NCI-H2029 treated with DMSO at 0.1 percent for 48 hours (cell line): ENCODE measurements around the gene FGF12.

Experiments used
- DNase-seq: peaks from one replicate; lab custom pipeline; 2025; lab: John Stamatoyannopoulos, UW

The FGF12 gene

DNA sequence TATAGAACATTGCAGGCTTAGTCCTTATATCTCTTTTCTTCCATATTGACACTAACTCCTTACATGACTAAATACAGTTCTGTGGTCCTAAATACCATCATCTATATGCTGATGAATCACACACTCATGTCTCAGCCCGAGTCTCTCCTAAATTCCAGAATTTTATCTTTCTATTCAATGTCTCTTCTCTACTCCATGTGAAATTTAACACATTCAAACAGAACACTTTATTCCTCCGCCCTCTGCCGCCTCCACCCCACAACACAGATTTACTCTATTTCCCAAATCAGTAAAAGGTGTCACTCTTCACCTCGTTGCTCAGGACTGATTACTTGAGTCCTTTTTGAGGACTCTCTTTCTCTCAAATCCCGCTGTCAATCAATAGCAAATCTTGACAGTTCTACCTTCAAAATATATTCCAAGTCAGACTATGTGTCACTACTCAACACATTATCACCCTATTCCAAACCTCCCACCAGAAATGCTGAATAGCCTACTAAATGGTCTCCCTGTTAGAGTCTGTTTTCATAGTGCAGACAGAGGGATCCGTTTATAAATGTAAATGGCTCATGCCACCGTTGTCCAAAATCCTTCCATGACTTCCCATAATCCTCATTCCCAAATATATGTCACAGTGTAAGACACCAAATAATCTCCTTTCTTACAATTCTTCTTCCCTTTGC, 230.3 kb downstream of the FGF12 start:
- DNase-seq = no peak

DNA sequence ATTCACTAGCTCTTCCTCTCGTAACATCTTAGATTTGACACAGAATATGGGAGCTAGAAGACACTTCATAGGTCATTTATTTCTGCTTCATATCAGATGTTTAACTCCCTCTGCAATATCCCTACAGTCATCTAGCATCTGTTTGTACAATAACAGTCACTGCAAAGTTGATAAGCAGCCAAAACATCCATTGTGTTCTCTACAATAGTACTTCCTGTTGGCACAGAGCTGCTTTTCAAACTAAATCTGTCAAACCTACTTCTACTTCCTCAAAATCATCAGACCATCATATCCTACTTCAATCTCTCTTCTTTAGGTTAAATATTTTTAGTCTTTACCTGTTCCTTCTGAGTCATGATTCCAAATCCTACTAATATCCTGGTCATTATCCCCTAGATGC, 233.2 kb downstream of the FGF12 start:
- peak; percentile 86 for DNase-seq

DNA sequence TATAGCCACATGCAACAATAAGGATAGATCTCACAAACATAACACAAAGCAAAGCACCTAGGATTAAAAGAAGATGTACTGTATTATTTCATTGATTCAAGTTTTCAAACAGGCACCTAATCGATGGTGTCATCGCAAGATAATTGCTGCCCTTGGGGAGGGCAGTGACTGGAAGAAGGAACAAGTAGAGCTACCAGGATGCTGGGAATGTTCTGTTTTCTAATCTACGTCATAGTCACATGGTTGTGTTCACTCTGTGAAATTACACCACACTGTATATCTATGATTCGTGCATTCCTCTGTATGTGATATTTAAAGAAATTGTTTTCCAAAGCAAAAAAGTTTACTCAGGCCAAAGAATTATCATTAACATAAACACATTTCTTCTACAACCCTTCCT, 236.6 kb downstream of the FGF12 start:
- DNase-seq = no peak

DNA sequence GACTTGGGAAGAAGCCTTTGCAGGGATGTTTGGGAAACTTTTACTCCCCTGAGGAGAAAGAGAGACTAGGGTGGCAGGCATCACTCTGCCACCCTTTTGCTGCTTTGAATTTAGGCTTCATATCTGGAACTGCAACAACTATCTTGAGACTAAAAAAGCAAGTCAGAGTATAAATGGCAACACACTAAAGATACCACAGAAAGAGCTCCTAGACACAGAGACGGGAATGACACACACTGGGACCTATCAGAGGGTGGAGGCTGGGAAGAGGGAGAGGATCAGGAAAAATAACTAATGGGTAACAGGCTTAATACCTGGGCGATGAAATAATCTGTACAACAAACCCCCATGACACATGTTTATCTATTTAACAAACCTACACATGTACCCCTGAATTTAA, 237.8 kb downstream of the FGF12 start:
- DNase-seq = no peak

DNA sequence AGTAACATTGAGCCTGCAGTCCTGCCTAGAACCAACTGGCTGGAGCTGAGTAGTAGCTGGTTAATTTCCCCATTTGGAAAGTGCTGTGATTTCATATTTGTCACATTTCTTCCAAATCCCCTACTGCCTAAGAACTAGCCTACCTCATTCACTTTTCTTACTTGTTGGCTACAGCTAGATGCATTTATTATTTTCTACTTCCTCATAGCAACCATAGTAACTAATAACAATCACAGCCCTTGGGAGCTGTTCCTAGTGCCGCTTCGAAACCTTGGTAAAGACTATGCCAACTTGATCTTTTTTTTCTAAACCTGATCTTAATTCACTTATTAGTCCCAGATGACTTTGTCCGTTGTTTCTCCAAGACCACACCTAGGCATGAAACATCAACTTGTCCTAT, 240.3 kb downstream of the FGF12 start:
- no peak for DNase-seq

DNA sequence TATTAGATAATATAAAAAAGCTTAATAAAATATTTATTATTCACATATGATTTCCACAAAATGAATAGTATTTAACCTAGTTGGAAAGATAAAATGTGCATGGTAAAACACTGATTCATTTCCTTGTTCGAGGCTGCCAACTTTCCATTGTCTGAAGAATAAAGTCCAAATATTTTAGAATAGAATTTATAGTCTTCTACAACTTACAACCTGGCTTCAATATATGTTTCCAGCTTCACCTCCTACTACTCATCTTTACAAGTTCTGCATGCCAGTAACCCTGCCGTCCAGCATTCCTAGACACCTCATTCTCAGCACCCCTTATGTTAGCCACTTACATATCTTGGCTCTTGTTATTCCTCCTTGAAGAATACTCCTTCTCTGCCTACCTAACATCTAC, 244.5 kb downstream of the FGF12 start:
- DNase-seq = no peak

DNA sequence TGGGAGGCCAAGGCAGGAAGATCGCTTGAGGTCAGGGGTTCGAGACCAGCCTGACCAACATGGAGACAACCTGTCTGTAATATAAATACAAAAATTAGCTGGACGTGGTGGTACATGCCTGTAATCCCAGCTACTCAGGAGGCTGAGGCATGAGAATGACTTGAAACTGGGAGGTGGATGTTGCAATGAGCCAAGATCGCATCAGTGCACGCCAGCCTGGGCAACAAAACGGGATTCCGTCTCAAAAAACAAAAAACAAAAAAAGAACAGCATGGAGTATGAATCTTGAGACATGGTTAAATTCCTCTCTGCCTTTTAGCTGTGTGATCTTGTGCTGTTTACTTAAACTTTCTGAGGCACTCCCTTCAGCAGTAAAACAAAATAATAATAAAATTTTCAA, 244.9 kb downstream of the FGF12 start:
- DNase-seq = no peak

DNA sequence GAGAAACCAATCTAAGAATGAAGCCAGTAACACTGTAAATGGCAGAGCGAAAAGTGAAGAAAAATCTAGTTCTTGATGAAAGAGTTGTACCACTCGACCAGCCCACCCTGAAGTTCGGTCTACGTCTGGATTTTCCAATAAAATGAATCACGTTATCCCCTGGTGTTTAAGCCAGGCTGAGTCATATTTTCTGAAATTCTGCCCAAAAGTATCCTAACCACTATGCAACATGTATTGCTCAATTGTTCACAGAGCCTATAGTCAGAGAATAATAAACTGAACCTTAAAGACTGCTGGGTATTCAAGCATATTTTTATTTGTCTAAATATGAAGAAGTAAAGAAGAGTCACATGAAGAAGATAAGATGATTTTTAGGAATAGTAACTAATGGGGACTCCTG, 245.7 kb downstream of the FGF12 start:
- DNase-seq = no peak

DNA sequence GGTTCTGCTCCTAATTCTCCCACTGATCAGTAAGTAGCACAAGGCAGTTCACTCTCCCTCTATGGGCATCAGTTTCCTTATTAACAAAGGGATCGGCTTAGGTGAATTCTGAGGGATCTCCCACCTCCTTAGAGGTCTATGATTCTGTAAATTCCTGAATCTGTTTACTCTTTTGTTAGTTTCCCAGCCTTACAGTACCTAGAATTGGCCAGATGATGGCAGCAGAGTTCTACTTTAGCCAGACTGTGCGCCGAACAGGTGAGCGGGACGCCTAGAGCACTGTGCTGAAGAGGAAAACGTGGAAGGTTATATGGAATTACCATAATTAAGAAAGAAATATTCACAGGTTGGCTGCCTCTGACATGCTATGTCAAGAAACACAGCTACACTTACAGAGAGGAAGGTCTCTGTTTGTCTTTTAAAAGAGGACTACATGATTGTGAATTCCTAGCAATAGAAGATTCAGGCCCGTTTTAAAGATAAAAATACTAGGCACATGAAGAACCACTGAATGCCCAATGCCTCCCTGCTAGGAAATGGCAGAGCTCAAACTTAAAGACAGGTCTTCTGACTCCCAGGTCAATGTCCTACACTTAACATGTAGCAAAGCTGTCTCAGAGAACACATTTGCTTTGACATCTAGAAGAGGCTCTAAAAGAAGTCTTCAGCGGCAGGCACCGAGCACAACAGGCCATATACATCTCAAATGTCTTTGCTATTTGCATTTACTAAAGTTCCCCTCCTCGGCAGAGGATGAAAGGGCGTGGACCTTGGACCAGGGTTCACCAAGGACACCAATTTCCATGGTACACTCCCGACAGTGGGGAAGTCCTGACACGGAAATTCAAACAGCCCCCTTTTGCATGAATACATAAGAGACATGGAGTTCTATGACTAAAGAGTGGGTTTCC, 259.9 kb downstream of the FGF12 start:
- DNase-seq = peak; percentile 70

DNA sequence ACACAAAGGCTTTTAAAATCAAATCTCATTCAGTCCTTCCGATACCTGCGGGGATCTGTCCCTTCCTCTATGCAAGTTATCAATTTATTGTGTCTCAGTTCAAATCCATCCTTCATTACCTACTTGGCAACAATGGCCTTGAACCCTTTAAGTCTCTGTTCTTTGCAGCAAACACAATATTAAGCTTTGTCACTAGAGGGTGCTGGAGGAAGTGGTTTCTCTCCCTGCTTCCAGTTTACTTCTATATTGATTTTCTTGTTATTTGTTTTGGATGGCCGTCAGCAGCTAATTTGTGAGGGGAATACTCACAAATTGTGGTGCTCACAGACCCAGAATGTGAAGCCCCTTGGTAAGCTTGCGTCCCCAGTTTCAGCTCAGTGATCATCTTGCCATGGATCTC, 278.3 kb downstream of the FGF12 start:
- peak; percentile 37 for DNase-seq

DNA sequence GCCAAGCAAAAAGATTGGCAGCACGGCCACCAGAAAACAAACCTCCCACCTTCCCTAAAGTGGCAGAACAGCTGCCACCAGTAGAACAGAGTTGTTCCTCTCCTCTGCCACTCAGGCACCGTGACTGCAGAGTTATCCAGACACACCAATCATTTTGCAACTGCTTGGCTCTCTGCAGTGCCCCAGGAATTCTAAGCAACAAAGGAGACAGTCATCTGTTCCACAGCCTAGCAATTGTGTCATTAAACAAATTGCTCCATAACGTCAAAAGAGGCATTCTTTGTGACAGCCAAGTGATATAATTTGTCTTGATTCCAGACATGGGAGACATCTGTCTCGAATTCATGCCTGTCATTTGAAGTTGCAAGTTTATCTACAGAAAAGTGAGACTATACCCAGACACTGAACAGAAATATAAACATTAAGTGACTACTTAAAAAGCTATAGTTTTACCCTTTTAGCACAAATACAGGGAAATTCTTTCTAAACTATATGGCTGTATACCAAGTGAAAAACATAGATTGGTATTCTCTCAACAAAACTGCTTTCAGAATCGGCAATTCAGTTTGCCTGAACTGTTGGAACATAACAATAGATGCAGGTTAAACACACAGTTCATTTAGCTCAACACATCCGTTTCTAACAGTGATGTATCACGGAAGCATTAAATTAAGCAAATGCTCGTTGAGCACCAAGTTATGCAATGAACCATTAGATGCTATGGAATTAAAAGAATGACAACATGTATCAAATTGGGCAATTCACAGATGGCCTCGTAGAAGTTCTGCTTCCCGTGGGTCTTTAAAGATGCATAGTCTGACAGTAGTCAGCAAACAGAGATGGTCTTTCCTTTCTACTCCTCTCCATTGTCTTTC, 281.3 kb downstream of the FGF12 start:
- no peak for DNase-seq

DNA sequence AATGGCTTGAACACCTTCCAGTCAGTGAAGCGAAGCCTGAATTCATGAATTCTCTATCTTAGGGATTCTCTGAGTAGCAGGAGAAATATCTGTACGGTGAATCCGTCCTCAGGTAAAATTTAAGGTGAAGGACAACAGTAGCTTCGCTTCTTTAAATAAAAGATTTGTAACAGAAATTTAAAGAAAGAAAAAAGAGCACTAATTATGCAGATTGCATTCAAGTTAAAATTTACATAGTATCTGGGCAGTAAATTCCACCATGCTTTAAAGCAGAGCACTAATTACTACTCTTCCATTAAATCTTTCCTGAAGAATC, 282.6 kb downstream of the FGF12 start:
- DNase-seq = no peak

DNA sequence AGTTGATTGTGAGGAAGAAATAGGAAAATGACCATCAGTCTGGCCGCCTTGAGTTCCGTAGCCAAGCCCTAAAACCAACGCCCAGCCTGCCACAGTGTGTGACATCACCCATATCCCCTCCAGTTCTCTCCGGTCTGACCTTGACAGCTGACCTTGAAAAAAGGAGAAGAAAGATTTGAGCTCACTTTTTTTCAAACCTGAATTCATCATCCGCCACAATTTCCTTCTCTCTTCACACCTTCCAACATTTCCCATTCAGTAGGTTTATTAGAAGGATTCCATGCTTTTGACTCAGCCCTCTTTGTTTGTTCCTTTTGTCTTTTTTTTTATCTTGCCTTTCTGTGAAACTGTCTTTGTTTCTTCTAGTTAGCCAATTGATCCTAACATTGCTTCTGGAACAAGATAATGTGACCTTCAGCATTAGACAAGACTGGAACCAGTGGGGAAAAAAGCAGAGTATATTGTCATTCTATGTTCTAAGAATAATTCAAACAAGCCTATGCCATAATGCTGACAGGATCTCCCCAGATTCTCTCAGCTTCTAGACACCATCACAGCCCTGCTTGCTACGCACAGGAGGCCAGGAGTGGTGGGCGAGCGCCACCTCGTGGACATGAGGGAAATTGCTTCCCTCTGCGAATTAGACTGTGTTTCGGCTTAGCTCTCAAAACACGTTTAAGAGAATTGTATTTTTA, 283.1 kb downstream of the FGF12 start:
- peak; percentile 12 for DNase-seq

DNA sequence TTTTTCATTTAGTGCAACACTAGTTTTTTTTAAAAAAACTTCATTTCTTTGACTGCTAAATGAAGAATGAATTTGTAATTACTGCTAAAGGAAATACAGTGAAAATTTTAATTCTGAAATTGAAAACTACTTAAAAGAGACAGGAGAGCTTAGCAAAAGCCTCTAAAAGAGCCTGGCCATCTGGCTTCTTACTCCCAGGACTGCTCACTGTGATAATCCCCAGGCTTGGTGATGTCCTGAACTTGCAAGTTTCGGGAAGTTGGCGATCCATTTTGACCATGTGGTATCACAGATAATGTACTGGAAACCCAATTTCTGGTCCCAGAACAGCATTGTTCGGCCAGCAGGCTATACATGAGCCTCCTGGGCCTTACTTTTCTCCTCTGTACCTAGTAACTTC, 292.1 kb downstream of the FGF12 start:
- DNase-seq = no peak

DNA sequence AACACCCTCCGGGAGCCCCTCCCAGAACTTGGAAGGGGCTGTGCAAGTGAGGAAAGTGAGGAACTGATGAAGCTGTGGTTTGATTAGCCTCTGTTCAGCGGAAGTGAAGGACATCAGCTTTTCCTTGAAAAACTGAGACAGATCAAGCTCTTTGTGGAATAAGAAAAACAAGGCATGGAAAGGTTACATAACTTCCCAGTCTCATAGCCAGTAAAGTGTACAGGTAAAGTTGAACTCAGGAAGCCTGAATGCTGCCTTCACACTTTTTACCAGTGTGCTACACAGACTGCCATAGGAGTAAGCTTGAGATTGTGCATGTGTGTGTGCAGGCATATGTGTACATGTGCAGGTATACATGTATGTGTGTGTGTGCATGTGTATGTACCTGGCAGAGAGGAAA, 293.2 kb downstream of the FGF12 start:
- DNase-seq = no peak

DNA sequence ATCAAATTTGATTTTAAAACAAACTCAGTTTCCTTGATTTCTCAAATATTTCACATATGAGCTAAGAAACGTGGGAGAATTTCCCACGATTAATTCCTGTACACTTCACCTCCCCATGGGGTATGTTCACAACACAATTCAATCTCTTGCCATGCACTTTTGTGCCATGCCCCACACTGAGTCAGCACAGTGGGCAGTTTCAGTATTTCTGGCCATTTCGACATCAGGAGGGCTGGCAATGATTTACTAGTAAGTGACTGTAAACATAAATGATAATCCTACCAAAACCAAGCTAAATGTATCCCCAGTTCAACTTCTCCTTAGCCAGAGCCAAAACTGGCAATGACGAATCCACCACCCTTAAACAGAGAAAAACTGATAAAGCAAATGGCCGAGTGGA, 293.6 kb downstream of the FGF12 start:
- DNase-seq = no peak

DNA sequence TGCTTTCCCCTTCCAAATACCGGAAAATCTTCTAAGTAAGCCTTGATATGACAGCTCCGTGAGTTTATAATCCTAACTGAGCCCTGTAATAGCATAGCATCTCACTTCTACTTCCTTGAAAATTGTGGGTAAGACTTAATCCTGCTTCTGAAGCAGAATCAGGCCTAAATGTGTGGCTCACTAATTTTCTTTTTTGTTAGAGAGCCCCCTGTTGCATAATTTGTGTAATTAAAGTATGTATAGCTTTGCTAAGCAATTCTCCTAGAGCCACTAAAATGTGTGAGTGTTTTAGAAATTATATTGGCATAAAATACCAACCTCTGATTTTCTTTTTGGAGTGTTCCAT, 304.4 kb downstream of the FGF12 start:
- peak; percentile 11 for DNase-seq

DNA sequence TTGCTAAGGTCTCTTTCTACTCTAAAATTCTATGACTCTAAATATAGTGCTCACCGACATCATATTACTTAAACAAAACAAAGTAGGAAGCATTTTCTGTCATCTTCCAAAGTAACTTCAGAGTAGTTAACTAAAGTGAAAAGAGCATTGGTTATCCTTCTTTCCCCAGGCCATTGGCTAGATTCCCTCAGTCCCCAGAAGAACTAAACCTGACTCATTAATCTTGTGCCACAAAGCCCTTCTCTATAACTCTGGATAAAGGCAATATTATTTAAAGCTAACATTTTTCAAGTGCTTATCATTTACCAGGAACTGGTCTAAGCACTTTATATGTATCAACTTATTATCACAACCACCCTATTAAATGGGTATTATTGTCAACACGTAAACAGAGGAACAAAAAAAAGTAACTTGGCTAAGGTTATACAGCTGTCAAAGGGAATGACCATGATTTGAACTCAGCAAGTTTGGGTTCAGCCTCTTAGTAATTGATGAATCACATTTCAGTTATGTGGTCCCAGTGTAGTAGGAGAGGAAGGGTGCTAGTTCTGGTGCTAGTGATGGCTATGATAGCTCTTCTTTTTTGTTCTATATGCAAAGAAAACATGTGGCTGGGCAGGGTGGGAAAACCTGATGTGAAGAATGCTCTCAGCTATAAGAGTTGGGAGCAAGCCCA, 304.9 kb downstream of the FGF12 start:
- DNase-seq = no peak

DNA sequence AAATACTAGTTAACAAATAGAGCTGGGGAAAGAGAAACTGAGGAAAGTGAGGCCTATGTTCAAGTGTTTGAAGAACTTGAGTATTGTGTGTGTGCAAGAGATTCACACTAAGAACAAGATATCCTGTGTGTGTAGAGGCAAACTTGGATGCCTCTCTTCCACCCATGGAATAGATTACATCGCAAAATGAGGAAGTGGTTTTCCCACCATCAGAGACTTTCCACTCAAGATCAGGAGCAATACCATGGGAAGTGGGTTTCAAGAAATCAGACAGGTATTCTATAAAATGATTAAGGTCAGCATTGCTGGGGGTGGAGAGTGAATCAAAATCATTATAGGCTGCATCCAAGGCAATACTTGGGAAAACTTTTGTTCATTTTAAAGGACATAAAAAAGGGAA, 308.0 kb downstream of the FGF12 start:
- no peak for DNase-seq

DNA sequence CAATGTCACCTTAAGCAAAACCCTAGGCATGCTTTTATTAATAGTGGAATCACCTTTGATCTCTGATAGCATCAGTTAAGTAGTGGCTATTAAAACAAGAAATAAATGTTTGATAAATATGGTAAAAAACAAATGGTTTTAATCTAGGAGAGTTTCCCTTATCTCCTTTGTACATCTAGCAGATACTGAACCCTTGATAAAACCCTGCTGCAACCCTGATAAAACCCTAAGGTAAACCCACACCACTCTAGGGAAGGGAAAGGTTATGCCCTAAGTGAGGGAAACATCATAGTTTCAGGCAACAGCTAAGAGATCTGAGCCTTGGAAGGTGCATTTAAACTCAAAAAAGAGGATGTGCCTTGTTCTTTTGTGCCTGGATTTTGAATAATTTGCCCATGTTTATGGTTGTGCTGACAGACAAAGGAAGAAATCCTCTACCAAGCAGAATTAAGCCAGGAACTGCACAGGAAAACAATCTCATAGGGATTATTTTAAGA, 309.7 kb downstream of the FGF12 start:
- no peak for DNase-seq

DNA sequence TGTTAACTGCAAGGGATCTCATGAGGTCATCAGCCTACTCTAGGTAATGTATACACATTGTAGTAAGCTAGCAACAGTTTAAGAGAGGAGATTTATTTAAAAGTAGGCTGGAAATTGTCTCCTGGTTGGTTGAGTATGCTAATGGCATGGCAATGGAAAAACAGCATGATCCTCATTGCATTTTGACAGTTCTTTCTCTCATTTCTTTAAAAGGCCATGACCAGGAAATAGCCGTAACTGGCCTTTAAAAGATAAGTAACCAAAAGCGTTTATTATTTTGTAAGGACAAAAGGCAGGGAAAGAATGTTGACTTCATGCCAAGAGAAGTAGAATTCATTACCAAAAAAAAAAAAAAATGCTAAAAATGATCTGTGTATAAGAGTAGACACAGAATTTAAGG, 310.3 kb downstream of the FGF12 start:
- no peak for DNase-seq

DNA sequence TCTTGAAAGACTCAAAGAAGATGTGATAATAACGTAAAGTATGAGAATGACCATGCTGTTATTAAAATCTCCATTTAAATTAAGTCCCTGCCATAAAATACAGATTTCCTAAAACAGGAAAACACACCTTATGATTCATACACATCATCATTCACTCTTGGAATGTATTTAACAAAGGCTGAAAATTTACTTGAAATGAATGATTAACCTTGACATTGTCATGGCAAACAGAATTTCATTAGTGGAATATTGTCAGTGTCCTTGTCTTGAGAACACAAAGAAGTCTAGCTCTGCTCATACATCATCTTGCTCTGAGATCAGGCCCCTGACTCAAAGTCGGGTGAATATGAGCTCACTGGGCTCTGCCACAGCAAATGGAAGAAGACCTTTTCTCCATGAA, 313.9 kb downstream of the FGF12 start:
- no peak for DNase-seq
